Ishikawa (cell line): ENCODE measurements around the gene ASB5.

ENCODE experiments used
- CEBPB ChIP-seq: IDR thresholded peaks from 2 replicates; pipeline ENCODE4 v1.6.1; 2012
- EGR1 ChIP-seq: IDR thresholded peaks from 2 replicates; pipeline ENCODE4 v1.6.1; 2012
- EP300 ChIP-seq: IDR thresholded peaks from 2 replicates; pipeline ENCODE4 v1.6.1; 2012; ENCODE audit warnings: borderline replicate concordance
- FOXM1 ChIP-seq: IDR thresholded peaks from 2 replicates; pipeline ENCODE4 v1.6.1; 2012; ENCODE audit warnings: low read depth, borderline replicate concordance
- NFIC ChIP-seq: IDR thresholded peaks from 2 replicates; pipeline ENCODE4 v1.6.1; 2012
- RAD21 ChIP-seq: IDR thresholded peaks from 2 replicates; pipeline ENCODE4 v1.6.1; 2012; ENCODE audit warnings: low read depth
- TAF1 ChIP-seq: IDR thresholded peaks from 2 replicates; pipeline ENCODE4 v1.6.1; 2012; ENCODE audit warnings: low read depth, mild to moderate bottlenecking
- TEAD4 ChIP-seq: IDR thresholded peaks from 2 replicates; pipeline ENCODE4 v1.6.1; 2012
- YY1 ChIP-seq: IDR thresholded peaks from 2 replicates; pipeline ENCODE4 v1.6.1; 2012; ENCODE audit warnings: low read depth
- TF ChIP-seq, protein P1 (sequence below): IDR thresholded peaks from 2 replicates; pipeline ENCODE4 v1.6.1; 2012
- TF ChIP-seq, protein P2 (sequence below): IDR thresholded peaks from 2 replicates; pipeline ENCODE4 v1.6.1; 2012
- TF ChIP-seq, protein P3 (sequence below): IDR thresholded peaks from 2 replicates; pipeline ENCODE4 v1.6.1; 2012; ENCODE audit warnings: low read depth, mild to moderate bottlenecking

DNA sequence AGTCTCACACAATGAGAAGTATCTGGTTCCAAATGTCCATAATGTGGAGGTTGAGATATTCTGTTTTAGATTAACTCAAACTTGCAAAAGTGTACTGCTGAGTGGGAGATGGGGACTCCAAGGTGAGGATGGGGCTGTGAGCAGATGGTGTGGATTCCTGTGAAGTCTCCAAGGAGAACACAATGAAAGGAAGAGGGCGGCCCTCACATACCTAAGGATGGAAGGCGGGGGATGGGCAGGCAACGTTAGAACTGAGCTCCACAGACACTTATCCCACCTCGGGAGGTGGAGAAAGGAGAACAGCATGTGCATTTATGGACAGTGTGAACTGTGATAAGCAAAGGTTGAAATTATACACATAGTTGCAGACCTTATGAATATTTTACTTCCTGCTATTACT, 63.7 kb downstream of the ASB5 start:
- TF ChIP-seq TAF1 (no peak), FOXM1 (no peak), RAD21 (no peak), EP300 (no peak), EGR1 (no peak), TEAD4 (no peak), NFIC (no peak), YY1 (no peak), CEBPB (no peak)
- TF ChIP-seq, protein P1, sequence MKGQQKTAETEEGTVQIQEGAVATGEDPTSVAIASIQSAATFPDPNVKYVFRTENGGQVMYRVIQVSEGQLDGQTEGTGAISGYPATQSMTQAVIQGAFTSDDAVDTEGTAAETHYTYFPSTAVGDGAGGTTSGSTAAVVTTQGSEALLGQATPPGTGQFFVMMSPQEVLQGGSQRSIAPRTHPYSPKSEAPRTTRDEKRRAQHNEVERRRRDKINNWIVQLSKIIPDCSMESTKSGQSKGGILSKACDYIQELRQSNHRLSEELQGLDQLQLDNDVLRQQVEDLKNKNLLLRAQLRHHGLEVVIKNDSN: no peak
- TF ChIP-seq, protein P2, sequence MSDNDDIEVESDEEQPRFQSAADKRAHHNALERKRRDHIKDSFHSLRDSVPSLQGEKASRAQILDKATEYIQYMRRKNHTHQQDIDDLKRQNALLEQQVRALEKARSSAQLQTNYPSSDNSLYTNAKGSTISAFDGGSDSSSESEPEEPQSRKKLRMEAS: no peak
- TF ChIP-seq, protein P3, sequence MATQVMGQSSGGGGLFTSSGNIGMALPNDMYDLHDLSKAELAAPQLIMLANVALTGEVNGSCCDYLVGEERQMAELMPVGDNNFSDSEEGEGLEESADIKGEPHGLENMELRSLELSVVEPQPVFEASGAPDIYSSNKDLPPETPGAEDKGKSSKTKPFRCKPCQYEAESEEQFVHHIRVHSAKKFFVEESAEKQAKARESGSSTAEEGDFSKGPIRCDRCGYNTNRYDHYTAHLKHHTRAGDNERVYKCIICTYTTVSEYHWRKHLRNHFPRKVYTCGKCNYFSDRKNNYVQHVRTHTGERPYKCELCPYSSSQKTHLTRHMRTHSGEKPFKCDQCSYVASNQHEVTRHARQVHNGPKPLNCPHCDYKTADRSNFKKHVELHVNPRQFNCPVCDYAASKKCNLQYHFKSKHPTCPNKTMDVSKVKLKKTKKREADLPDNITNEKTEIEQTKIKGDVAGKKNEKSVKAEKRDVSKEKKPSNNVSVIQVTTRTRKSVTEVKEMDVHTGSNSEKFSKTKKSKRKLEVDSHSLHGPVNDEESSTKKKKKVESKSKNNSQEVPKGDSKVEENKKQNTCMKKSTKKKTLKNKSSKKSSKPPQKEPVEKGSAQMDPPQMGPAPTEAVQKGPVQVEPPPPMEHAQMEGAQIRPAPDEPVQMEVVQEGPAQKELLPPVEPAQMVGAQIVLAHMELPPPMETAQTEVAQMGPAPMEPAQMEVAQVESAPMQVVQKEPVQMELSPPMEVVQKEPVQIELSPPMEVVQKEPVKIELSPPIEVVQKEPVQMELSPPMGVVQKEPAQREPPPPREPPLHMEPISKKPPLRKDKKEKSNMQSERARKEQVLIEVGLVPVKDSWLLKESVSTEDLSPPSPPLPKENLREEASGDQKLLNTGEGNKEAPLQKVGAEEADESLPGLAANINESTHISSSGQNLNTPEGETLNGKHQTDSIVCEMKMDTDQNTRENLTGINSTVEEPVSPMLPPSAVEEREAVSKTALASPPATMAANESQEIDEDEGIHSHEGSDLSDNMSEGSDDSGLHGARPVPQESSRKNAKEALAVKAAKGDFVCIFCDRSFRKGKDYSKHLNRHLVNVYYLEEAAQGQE: no peak
